Astrocyte of the spinal cord (primary cell): ENCODE data around the gene FOXK1.
A peak's percentile ranks its signal among the peaks of the same experiment; 100 is the strongest.

Source experiments
- DNase-seq: peaks from one replicate; pipeline ENCODE4 v3.0.0; 2011; ENCODE audit warnings: low read depth, low spot score
- H3K4me3 ChIP-seq: 2 replicates; pipeline ENCODE4 v1.5.1; 2011; ENCODE audit warnings: low read depth, mild to moderate bottlenecking, low read length, moderate library complexity
- in situ Hi-C: cut with HindIII; loops from 2 replicates; pipeline ENCODE4 v1.10.0; 2017; ENCODE audit warnings: low sequenced_read_pairs
- TF ChIP-seq, protein P1 (sequence below): IDR thresholded peaks from 2 replicates; pipeline ENCODE4 v1.5.1; 2012; ENCODE audit warnings: low read depth, mild to moderate bottlenecking, low read length, inconsistent platforms

FOXK1 gene

GRCh38 chr7:4727914-4728705 lies 46.0 kb downstream of the FOXK1 start:
- in situ Hi-C loops, result no loop called here
- no peak for DNase-seq
- TF ChIP-seq, protein P1, sequence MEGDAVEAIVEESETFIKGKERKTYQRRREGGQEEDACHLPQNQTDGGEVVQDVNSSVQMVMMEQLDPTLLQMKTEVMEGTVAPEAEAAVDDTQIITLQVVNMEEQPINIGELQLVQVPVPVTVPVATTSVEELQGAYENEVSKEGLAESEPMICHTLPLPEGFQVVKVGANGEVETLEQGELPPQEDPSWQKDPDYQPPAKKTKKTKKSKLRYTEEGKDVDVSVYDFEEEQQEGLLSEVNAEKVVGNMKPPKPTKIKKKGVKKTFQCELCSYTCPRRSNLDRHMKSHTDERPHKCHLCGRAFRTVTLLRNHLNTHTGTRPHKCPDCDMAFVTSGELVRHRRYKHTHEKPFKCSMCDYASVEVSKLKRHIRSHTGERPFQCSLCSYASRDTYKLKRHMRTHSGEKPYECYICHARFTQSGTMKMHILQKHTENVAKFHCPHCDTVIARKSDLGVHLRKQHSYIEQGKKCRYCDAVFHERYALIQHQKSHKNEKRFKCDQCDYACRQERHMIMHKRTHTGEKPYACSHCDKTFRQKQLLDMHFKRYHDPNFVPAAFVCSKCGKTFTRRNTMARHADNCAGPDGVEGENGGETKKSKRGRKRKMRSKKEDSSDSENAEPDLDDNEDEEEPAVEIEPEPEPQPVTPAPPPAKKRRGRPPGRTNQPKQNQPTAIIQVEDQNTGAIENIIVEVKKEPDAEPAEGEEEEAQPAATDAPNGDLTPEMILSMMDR, result no peak
- H3K4me3 ChIP-seq, result no peak overlapping the region

GRCh38 chr7:4729266-4729665 lies 47.2 kb downstream of the FOXK1 start:
- TF ChIP-seq, protein P1, result no peak
- no peak overlapping the region for H3K4me3 ChIP-seq
- DNase-seq, result no peak
- in situ Hi-C loops, result no loop called here

DNA sequence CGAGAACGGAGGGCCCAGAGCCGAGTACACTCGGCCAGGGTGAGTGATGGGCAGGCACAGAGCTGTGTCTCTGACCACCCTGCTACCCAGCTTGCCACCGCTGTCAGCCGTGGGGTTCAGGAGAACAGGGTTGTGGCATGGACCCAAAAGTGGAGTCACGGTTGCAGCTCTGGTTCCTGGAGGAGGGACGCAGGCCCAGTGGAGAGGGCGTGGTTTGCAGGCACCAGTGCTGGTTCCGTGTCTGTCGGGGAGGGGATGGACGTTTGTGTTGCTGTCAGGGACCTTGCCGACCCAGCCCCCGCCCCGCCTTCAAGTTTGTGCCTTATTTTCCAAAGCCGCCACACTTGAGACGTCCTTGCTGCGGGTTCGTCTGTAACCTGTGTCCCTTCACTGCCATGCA lies 48.2 kb downstream of the FOXK1 start:
- H3K4me3 ChIP-seq, result no peak overlapping the region
- no peak for DNase-seq
- TF ChIP-seq, protein P1, result no peak
- in situ Hi-C loops, result no loop called here

GRCh38 chr7:4730971-4731370 lies 48.9 kb downstream of the FOXK1 start:
- H3K4me3 ChIP-seq, result no peak overlapping the region
- DNase-seq, result no peak
- TF ChIP-seq, protein P1, result no peak
- in situ Hi-C loops, result no loop called here

GRCh38 chr7:4731803-4732202 lies 49.7 kb downstream of the FOXK1 start:
- in situ Hi-C loops, result no loop called here
- DNase-seq, result no peak
- H3K4me3 ChIP-seq, result no peak overlapping the region
- TF ChIP-seq, protein P1, result no peak

GRCh38 chr7:4733936-4734528 lies 51.9 kb downstream of the FOXK1 start:
- DNase-seq, result peak; percentile 45
- TF ChIP-seq, protein P1, result no peak
- H3K4me3 ChIP-seq, result no peak overlapping the region
- in situ Hi-C loops, result no loop called here
